PC-9 (cell line): ENCODE measurements around the gene MOV10L1.
"Not testable (repeated sequence)": the region's sequence is repeated elsewhere in the genome, so short reads cannot be mapped to it uniquely, and the experiment has no call there.

Experiments used
- CTCF ChIP-seq: fragments of 200-600 bp; sonication (generic); conservative IDR thresholded peaks from 2 replicates; pipeline ENCODE4 v1.6.1; 2017; ENCODE audit warnings: mixed run types, antibody characterized with exemption, mild to moderate bottlenecking, moderate library complexity
- EZH2 ChIP-seq: fragments of 200-600 bp; sonication (generic); IDR thresholded peaks from 2 replicates; pipeline ENCODE4 v1.8.0; 2017; ENCODE audit warnings: antibody characterized with exemption, low read depth

- TF ChIP-seq CTCF, EZH2: not testable (repeated sequence)
Observed at GRCh38 chr22:50168490-50169180, 78.8 kb downstream of the MOV10L1 start.
